D721Med (cell line): ENCODE measurements around the gene IGFALS.
A peak's percentile ranks its signal among the peaks of the same experiment; 100 is the strongest.

Experiments
- DNase-seq: peaks from one replicate; pipeline ENCODE4 v3.0.0; 2011; ENCODE audit warnings: low spot score; ENCODE audit not compliant: insufficient read length
- FAIRE-seq: peaks from 2 replicates; lab custom pipeline; 2011; peaks lifted over from hg19 to GRCh38; lab: Jason Lieb, UNC
- CTCF ChIP-seq: IDR thresholded peaks from 2 replicates; pipeline ENCODE4 v1.5.1; 2012; ENCODE audit warnings: mild to moderate bottlenecking, control low read depth; ENCODE audit not compliant: insufficient read depth; ENCODE audit errors: missing control alignments

The IGFALS gene

GRCh38 chr16:1767116-1767994, 26.1 kb downstream of the IGFALS start:
- TF ChIP-seq CTCF, result no peak

GRCh38 chr16:1766701-1767100, 26.8 kb downstream of the IGFALS start:
- no peak for FAIRE-seq
- TF ChIP-seq CTCF, result no peak

More at GRCh38 chr16:1767116-1767994, 26.1 kb downstream of the IGFALS start:
- FAIRE-seq, result no peak
- DNase-seq, result no peak

GRCh38 chr16:1766231-1766630, 27.3 kb downstream of the IGFALS start:
- FAIRE-seq, result no peak
- no peak for TF ChIP-seq CTCF
- no peak for DNase-seq

More at GRCh38 chr16:1766701-1767100, 26.8 kb downstream of the IGFALS start:
- DNase-seq, result no peak

- FAIRE-seq (no peak), DNase-seq (no peak)
- no peak for TF ChIP-seq CTCF
Measured at GRCh38 chr16:1765826-1766225, 27.7 kb downstream of the IGFALS start.

- no peak for DNase-seq
- no peak for TF ChIP-seq CTCF
- FAIRE-seq, result no peak
Measured at GRCh38 chr16:1764971-1765370, 28.5 kb downstream of the IGFALS start.

- DNase-seq (no peak), FAIRE-seq (no peak)
- TF ChIP-seq CTCF, result peak; percentile 12
Measured at GRCh38 chr16:1763521-1764511, 29.7 kb downstream of the IGFALS start.
